Ascending aorta (tissue), 2 donors: Measurements from ENCODE around the gene TBC1D1. TPM values are rescaled to one million over a fixed set of nuclear protein-coding genes. Genes with fewer than 3 reads are reported as not detected.

Source experiments
- DNase-seq, 2 donors: peaks; one replicate each; pipeline ENCODE4 v3.0.0-alpha.2; 2019; ENCODE audit warnings: low spot score in 2 of 2
- H3K27ac ChIP-seq, 2 donors: fragments of 200-600 bp; sonication (generic); one replicate each; pipeline ENCODE4 v1.5.1; 2016 to 2017; ENCODE audit warnings: mild to moderate bottlenecking in 1 of 2
- H3K27me3 ChIP-seq: fragments of 200-600 bp; sonication (generic); one replicate; pipeline ENCODE4 v1.5.1; 2017
- H3K36me3 ChIP-seq, 2 donors: fragments of 200-600 bp; sonication (generic); one replicate each; pipeline ENCODE4 v1.5.1; 2016
- H3K4me1 ChIP-seq, 2 donors: fragments of 200-600 bp; sonication (generic); one replicate each; pipeline ENCODE4 v1.5.1; 2016 to 2017; ENCODE audit warnings: mild to moderate bottlenecking in 1 of 2
- H3K4me3 ChIP-seq, 2 donors: fragments of 200-600 bp; sonication (generic); one replicate each; pipeline ENCODE4 v1.5.1; 2016 to 2017; ENCODE audit warnings: mild to moderate bottlenecking in 1 of 2
- H3K9me3 ChIP-seq, 2 donors: fragments of 200-600 bp; sonication (generic); one replicate each; pipeline ENCODE4 v1.5.1; 2016
- CTCF ChIP-seq, 3 experiments: fragments of 200-600 bp in 2 of 3; fragments of 450-650 bp in 1 of 3; sonication (generic) in 2 of 3; IDR thresholded peaks; one replicate each; pipeline ENCODE4 v1.5.1; 2016 to 2019; ENCODE audit warnings: antibody characterized with exemption in 3 of 3, mild to moderate bottlenecking in 1 of 3, moderate library complexity in 1 of 3
- intact Hi-C: fragments of 100-400 bp; cut with DNase I; formaldehyde crosslinking; loops from one replicate; pipeline ENCODE4 v1.15.1; 2023
- total RNA-seq: library from RNA; depleted of rRNA; stranded (reverse); fragments of >200 nt; gene quantifications from one replicate; pipeline ENCODE4 v1.1.0, GENCODE V29; 2016

TBC1D1 gene
- total RNA-seq, 1 donor from 2014 or later, result 132 TPM

- no peaks in the 10 kb centered on the region for H3K36me3 ChIP-seq
- intact Hi-C loops, result no loop called here
- DNase-seq, result no peak
- peak overlapping the region in 1 of 2 donors; percentile 19 for H3K4me3 ChIP-seq
- H3K27me3 ChIP-seq, result no peaks in the 10 kb centered on the region
- H3K4me1 ChIP-seq, result peaks cover 4 to 32% of the 10 kb centered on the region in 2 donors
- peak overlapping the region; percentile 70 to 72 for H3K27ac ChIP-seq
- H3K9me3 ChIP-seq, result no peaks in the 10 kb centered on the region
- TF ChIP-seq CTCF (IDR thresholded peaks at IDR 0.05), result no peak
These were observed 91.9 kb downstream of the TBC1D1 start for GRCh38 chr4:37982736-37983135.

- H3K27ac ChIP-seq, result peak overlapping the region; percentile 70 to 72
- H3K4me1 ChIP-seq, result peaks cover 5 to 35% of the 10 kb centered on the region in 2 donors
- no peaks in the 10 kb centered on the region for H3K36me3 ChIP-seq
- H3K4me3 ChIP-seq, result no peak overlapping the region
- DNase-seq, result no peak
- H3K27me3 ChIP-seq, result no peaks in the 10 kb centered on the region
- intact Hi-C loops, result no loop called here
- no peak for TF ChIP-seq CTCF (IDR thresholded peaks at IDR 0.05)
- no peaks in the 10 kb centered on the region for H3K9me3 ChIP-seq
These were observed 93.1 kb downstream of the TBC1D1 start for GRCh38 chr4:37983951-37984350.

GRCh38 chr4:37985730-37986275 is 94.9 kb downstream of the TBC1D1 start:
- Histone ChIP-seq H3K9me3 (no peaks in the 10 kb centered on the region), H3K4me1 (peaks cover 12 to 47% of the 10 kb centered on the region in 2 donors), H3K4me3 (no peak overlapping the region), H3K36me3 (no peaks in the 10 kb centered on the region), H3K27me3 (no peaks in the 10 kb centered on the region), H3K27ac (no peak overlapping the region)
- DNase-seq, result no peak
- TF ChIP-seq CTCF (IDR thresholded peaks at IDR 0.05), result no peak
- intact Hi-C loops, result no loop called here

- H3K27me3 ChIP-seq, result no peaks in the 10 kb centered on the region
- no peak for DNase-seq
- peak overlapping the region; percentile 82 to 87 for H3K27ac ChIP-seq
- no peaks in the 10 kb centered on the region for H3K9me3 ChIP-seq
- TF ChIP-seq CTCF (IDR thresholded peaks at IDR 0.05), result no peak
- no peaks in the 10 kb centered on the region for H3K36me3 ChIP-seq
- no peak overlapping the region for H3K4me3 ChIP-seq
- H3K4me1 ChIP-seq, result peaks cover 9 to 48% of the 10 kb centered on the region in 2 donors
- intact Hi-C loops, result no loop called here
These were observed 97.8 kb downstream of the TBC1D1 start for GRCh38 chr4:37988670-37989069.

- H3K4me3 ChIP-seq, result peak overlapping the region in 1 of 2 donors; percentile 30
- H3K27ac ChIP-seq, result peak overlapping the region; percentile 82 to 87
- H3K9me3 ChIP-seq, result no peaks in the 10 kb centered on the region
- intact Hi-C loops, result no loop called here
- H3K4me1 ChIP-seq, result peaks cover 12 to 57% of the 10 kb centered on the region in 2 donors
- no peaks in the 10 kb centered on the region for H3K27me3 ChIP-seq
- no peaks in the 10 kb centered on the region for H3K36me3 ChIP-seq
- no peak for DNase-seq
- no peak for TF ChIP-seq CTCF (IDR thresholded peaks at IDR 0.05)
These were observed 98.7 kb downstream of the TBC1D1 start for GRCh38 chr4:37989398-37990260.
